K562 (cell line): ENCODE measurements around the gene ETS2. TPM values are rescaled to one million over a fixed set of nuclear protein-coding genes. Genes with fewer than 3 reads are reported as not detected.

ENCODE experiments used
- CCNT2 ChIP-seq: IDR thresholded peaks from 2 replicates; pipeline ENCODE4 v1.6.1; 2011; ENCODE audit warnings: borderline replicate concordance, low read depth, mild to moderate bottlenecking, moderate library complexity, mixed read lengths, low read length; ENCODE audit not compliant: insufficient read length; ENCODE audit errors: extremely low read depth
- HDAC2 ChIP-seq: fragments of 450-650 bp; IDR thresholded peaks from 2 replicates; pipeline ENCODE4 v1.6.1; 2016; ENCODE audit warnings: mild to moderate bottlenecking
- NRF1 ChIP-seq, 2 experiments: fragments of 450-650 bp; IDR thresholded peaks in 1 of 2; conservative IDR thresholded peaks in 1 of 2; 2 replicates each; pipeline ENCODE4 v1.6.1; 2014; ENCODE audit warnings: mild to moderate bottlenecking in 2 of 2
- YY1 ChIP-seq, 3 experiments: IDR thresholded peaks; 2 replicates each; pipeline ENCODE4 v1.6.1; 2011; ENCODE audit warnings: low read length in 2 of 3, mild to moderate bottlenecking in 2 of 3, moderate library complexity in 2 of 3, borderline replicate concordance in 1 of 3, control low read depth in 1 of 3, low read depth in 1 of 3; ENCODE audit not compliant: insufficient read depth in 3 of 3, insufficient replicate concordance in 2 of 3, control insufficient read depth in 1 of 3, insufficient read length in 1 of 3; ENCODE audit errors: extremely low read depth in 1 of 3
- ZFP36 ChIP-seq: fragments of 150-350 bp; IDR thresholded peaks from 2 replicates; pipeline ENCODE4 v1.6.1; 2018; ENCODE audit warnings: low read length, low read depth; ENCODE audit not compliant: partially characterized antibody
- polyA plus RNA-seq, 8 experiments: library from polyadenylated mRNA; depleted of rRNA in 4 of 8; stranded (reverse) in 5 of 8; unstranded in 3 of 8; fragments of >200 nt; fragmentation: Nextera tagmentation in 2 of 8; fragmentation: Illumina TruSeq in 1 of 8; extraction: Ambion mirVana in 2 of 8; extraction: Trizol in 1 of 8; gene quantifications; 2 replicates each; pipeline versions ENCODE4 v1.2.1 to v1.2.3, GENCODE V29; 2011 to 2014; ENCODE audit warnings: inconsistent platforms in 1 of 8, missing spikeins in 1 of 8
- total RNA-seq, 7 experiments: library from RNA; depleted of rRNA in 6 of 7; stranded (reverse); fragments of >200 nt in 6 of 7; fragmentation: Illumina TruSeq in 2 of 7; extraction: Trizol in 2 of 7; gene quantifications; 2 replicates each; pipeline versions ENCODE4 v1.2.1 to v1.2.3, GENCODE V29; 2011 to 2021; ENCODE audit warnings: low replicate concordance in 1 of 7
- TF ChIP-seq, protein P1 (sequence below): sonication (generic); formaldehyde crosslinking; IDR thresholded peaks from 2 replicates; pipeline ENCODE4 v1.8.0; 2023; ENCODE audit warnings: mild to moderate bottlenecking, missing genetic modification reagents
- TF ChIP-seq, protein P2 (sequence below): fragments of 250-450 bp; sonication (Bioruptor Pico); IDR thresholded peaks from 2 replicates; pipeline ENCODE4 v1.4.0; 2020; ENCODE audit warnings: mild to moderate bottlenecking, moderate library complexity, borderline replicate concordance

ETS2 gene
- total and polyA plus RNA-seq, 9 of the 15 experiments (the other 6 are each of a cell fraction or from before 2014, with no cell fraction given): 1.7 to 24.4 (median 12.2) TPM

DNA sequence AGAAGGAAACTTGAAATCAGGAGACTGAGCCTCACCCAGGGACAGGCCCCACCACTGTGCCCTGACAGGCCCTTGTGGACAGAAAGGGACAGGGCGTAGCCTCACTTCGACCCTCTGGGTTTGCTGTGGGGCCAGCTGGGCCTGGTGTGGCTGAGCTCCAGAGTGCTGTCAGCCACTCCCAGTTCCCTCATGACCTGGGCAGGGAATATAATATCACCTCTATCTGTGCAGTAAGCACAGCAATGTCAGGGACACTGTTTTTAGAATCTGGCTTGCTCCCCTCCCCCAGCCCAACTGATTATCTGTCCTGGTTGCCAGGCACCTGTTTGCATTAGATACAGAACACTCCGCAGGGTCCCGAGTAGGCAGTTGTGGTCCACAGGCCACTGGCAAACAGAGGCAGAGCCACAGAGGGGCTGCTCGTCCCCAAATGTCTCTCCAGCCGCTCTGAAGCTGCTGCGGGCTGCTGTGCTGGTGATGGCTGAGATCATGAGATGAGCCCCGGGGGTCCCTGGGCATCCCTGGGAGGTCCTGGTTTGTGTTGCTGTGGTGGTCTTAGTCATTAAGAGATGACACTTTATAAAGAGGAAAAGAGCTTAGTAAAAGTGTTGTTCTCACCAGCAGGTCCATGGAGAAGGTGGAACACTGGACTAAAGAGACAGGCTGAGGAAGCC, 51.6 kb downstream of the ETS2 start (continued):
- TF ChIP-seq, protein P1, sequence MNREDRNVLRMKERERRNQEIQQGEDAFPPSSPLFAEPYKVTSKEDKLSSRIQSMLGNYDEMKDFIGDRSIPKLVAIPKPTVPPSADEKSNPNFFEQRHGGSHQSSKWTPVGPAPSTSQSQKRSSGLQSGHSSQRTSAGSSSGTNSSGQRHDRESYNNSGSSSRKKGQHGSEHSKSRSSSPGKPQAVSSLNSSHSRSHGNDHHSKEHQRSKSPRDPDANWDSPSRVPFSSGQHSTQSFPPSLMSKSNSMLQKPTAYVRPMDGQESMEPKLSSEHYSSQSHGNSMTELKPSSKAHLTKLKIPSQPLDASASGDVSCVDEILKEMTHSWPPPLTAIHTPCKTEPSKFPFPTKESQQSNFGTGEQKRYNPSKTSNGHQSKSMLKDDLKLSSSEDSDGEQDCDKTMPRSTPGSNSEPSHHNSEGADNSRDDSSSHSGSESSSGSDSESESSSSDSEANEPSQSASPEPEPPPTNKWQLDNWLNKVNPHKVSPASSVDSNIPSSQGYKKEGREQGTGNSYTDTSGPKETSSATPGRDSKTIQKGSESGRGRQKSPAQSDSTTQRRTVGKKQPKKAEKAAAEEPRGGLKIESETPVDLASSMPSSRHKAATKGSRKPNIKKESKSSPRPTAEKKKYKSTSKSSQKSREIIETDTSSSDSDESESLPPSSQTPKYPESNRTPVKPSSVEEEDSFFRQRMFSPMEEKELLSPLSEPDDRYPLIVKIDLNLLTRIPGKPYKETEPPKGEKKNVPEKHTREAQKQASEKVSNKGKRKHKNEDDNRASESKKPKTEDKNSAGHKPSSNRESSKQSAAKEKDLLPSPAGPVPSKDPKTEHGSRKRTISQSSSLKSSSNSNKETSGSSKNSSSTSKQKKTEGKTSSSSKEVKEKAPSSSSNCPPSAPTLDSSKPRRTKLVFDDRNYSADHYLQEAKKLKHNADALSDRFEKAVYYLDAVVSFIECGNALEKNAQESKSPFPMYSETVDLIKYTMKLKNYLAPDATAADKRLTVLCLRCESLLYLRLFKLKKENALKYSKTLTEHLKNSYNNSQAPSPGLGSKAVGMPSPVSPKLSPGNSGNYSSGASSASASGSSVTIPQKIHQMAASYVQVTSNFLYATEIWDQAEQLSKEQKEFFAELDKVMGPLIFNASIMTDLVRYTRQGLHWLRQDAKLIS (CRISPR knock-in tag): no peak
- TF ChIP-seq NRF1 (conservative IDR thresholded peaks at IDR 0.05 in 1 of 2, IDR thresholded peaks at IDR 0.05 in 1 of 2) (peak in 1 of 2 experiments; percentile 34; a peak in 1 of 4 replicates), ZFP36 (peak; percentile 25), CCNT2 (peak; percentile 31), HDAC2 (no peak), YY1 (IDR thresholded peaks at IDR 0.05; ENCODE audit: borderline replicate concordance in 1 of 3, control insufficient read depth in 1 of 3, extremely low read depth in 1 of 3, insufficient read depth in 3 of 3, insufficient read length in 1 of 3, insufficient replicate concordance in 2 of 3, low read depth in 1 of 3, low read length in 2 of 3) (no peak)
- TF ChIP-seq, protein P2, sequence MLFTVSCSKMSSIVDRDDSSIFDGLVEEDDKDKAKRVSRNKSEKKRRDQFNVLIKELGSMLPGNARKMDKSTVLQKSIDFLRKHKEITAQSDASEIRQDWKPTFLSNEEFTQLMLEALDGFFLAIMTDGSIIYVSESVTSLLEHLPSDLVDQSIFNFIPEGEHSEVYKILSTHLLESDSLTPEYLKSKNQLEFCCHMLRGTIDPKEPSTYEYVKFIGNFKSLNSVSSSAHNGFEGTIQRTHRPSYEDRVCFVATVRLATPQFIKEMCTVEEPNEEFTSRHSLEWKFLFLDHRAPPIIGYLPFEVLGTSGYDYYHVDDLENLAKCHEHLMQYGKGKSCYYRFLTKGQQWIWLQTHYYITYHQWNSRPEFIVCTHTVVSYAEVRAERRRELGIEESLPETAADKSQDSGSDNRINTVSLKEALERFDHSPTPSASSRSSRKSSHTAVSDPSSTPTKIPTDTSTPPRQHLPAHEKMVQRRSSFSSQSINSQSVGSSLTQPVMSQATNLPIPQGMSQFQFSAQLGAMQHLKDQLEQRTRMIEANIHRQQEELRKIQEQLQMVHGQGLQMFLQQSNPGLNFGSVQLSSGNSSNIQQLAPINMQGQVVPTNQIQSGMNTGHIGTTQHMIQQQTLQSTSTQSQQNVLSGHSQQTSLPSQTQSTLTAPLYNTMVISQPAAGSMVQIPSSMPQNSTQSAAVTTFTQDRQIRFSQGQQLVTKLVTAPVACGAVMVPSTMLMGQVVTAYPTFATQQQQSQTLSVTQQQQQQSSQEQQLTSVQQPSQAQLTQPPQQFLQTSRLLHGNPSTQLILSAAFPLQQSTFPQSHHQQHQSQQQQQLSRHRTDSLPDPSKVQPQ (CRISPR knock-in tag): no peak
